MG63 (cell line): ENCODE measurements around the gene PRSS22. TPM values are rescaled to one million over a fixed set of nuclear protein-coding genes. Genes with fewer than 3 reads are reported as not detected.

Experiments
- DNase-seq: peaks from one replicate; pipeline ENCODE4 v3.0.0-alpha.2; 2020
- H3K27me3 ChIP-seq: fragments of 250-450 bp; sonication (Bioruptor Pico); 2 replicates; pipeline ENCODE4 v1.5.1; 2020; ENCODE audit warnings: mild to moderate bottlenecking, moderate library complexity
- H3K36me3 ChIP-seq: fragments of 250-450 bp; sonication (Bioruptor Pico); 2 replicates; pipeline ENCODE4 v1.5.1; 2020; ENCODE audit warnings: mild to moderate bottlenecking, moderate library complexity
- H3K4me3 ChIP-seq: fragments of 250-450 bp; sonication (Bioruptor Pico); 2 replicates; pipeline ENCODE4 v1.5.1; 2020; ENCODE audit warnings: mild to moderate bottlenecking, moderate library complexity
- H3K9me3 ChIP-seq: fragments of 250-450 bp; sonication (Bioruptor Pico); 2 replicates; pipeline ENCODE4 v1.5.1; 2020; ENCODE audit warnings: mild to moderate bottlenecking, moderate library complexity
- total RNA-seq: library from RNA; depleted of rRNA; stranded (reverse); fragments of >200 nt; shearing (Covaris generic); gene quantifications from 2 replicates; pipeline ENCODE4 v1.2.3, GENCODE V29; 2014; ENCODE audit warnings: low replicate concordance

The PRSS22 gene
- total RNA-seq, 1 experiment from 2014 or later, result not detected

DNA sequence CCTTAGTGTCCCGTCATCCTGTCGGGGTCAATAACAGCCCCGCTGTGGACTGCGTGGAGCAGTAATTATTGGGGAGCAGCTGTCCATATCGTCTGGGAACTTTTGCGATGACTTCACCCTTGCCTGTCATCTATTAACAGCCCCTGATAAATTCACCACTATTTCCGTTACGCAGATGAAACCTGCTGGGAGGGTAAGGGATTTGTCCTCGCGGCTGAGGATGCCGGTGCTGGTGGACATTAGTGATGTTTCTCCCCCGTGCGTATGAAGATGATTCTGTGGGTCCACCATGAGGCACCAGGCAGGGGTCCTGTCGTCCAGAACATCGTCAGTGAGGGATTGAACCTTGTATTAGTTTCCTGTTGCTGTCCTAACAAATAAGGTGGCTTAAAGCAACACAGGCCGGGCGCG lies 26.1 kb upstream of the PRSS22 start:
- Histone ChIP-seq H3K9me3 (peaks cover 15% of the 10 kb centered on the region), H3K4me3 (peak overlapping the region; percentile 84), H3K27me3 (no peaks in the 10 kb centered on the region), H3K36me3 (peaks cover 21% of the 10 kb centered on the region)
- no peak for DNase-seq

DNA sequence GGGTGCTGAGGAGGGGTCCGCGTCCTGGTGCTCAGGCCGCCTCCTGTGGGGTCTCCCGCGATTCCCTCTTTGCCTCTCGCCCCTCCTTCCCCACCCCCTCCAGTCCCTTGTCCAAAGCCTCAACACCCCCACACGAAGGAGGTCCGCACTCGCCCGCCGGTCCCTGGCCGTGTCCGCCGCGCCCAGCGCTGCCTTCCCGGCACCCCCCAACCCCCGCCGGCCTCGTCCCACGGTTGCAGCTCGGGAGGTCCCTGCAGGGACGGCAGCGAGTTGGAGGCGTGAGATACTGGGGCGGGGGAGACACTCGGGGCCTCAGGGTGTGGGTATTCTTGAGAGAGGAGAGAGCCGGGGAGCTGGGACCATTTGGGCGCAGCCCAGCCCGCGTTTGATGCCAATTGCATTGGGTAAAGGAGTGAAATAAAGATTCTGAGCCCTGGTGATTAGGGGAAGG lies 25.5 kb upstream of the PRSS22 start:
- peaks cover 18% of the 10 kb centered on the region for H3K36me3 ChIP-seq
- H3K4me3 ChIP-seq, result peak overlapping the region; percentile 84
- DNase-seq, result peak; percentile 52
- no peaks in the 10 kb centered on the region for H3K27me3 ChIP-seq
- H3K9me3 ChIP-seq, result peaks cover 13% of the 10 kb centered on the region

DNA sequence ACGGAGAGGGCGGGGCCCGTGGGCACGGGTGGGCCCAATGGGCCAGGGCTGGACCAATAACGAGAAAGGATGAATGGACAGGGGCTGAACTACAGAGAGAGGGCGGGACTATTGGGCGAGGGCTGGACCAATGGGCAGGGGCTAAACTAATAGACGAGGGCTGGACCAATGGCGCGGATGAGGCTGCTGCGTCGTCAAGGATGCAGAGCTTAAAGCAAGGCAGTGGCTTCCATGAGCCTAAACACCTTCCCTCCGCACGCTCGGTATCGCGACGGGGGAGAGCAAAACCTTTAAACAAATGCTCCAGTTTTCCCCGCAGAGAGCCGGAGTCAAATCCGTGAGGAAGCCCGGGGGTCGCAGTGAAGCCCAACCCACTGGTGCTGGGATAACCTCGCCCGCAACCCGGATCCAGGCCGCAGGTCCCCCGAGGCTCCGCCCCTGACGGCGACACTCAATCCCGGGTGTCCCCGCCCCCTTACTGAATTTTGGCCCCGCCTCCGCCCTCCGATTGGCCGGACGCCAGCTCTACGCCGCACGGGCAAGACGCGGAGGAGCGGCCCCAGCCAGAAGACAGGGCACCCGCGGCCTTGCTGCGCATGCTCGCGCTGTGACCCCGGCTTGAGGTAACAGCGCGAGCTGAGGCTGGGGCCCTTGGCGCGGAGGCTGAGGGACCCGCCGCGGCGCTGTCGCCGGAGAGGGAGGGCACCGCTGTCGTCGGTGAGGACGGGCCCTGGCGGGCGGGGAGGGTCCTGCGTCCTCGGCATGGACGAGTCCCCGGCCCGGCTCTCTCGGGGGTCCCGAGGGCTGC lies 24.9 kb upstream of the PRSS22 start, which contains the start of gene FLYWCH2:
Gene FLYWCH2, plus strand, starts transcription at position 566 of the 808 bp plus-strand sequence. CDS start 13,235 bp downstream, outside the sequence.
- no peaks in the 10 kb centered on the region for H3K27me3 ChIP-seq
- peak; percentile 99 for DNase-seq
- H3K4me3 ChIP-seq, result peak within 1 kb of the TSS; percentile 84
- H3K36me3 ChIP-seq, result peaks cover 15% of the 10 kb centered on the region
- H3K9me3 ChIP-seq, result peaks cover 11% of the 10 kb centered on the region

DNA sequence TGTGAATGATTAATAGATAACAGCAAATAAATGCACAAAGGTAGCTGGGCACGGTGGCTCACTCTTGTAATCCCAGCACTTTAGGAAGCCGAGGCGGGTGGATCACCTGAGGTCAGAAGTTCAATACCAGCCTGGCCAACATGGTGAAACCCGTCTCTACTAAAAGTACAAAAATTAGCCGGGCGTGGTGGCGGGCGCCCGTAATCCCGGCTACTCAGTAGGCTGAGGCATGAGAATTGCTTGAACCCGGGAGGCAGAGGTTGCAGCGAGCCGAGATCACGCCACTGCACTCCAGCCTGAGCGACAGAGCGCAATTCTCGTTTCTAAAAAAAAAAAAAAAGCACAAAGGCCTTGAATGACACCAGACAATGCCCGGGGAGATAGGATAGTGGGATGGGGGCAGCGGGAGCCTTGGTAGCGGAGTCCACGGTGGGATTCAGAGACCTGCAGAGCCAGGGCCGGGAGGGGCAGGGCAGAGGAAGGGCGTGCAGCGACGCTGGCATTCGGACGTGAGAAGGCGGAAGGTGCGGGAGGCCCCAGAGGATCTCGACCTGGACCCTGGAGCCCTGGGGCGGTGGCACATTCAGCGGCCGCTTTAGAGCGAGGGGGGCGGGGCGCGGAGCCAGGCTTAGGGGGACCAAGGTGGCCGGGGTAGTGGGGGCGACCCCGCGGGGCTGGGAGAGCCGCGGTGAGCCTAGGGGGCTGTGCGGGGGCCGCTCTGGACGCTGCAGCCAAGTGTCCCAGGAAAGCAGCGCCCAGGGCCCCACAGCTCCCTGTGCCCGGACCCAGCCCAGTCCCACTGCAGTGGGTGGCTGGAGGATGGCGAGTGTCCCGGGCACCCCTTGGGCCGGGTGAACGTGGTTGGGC lies 24.0 kb upstream of the PRSS22 start:
- peaks cover 11% of the 10 kb centered on the region for H3K36me3 ChIP-seq
- H3K4me3 ChIP-seq, result peak overlapping the region; percentile 84
- DNase-seq, result peak; percentile 52
- H3K9me3 ChIP-seq, result peaks cover 11% of the 10 kb centered on the region
- H3K27me3 ChIP-seq, result no peaks in the 10 kb centered on the region

DNA sequence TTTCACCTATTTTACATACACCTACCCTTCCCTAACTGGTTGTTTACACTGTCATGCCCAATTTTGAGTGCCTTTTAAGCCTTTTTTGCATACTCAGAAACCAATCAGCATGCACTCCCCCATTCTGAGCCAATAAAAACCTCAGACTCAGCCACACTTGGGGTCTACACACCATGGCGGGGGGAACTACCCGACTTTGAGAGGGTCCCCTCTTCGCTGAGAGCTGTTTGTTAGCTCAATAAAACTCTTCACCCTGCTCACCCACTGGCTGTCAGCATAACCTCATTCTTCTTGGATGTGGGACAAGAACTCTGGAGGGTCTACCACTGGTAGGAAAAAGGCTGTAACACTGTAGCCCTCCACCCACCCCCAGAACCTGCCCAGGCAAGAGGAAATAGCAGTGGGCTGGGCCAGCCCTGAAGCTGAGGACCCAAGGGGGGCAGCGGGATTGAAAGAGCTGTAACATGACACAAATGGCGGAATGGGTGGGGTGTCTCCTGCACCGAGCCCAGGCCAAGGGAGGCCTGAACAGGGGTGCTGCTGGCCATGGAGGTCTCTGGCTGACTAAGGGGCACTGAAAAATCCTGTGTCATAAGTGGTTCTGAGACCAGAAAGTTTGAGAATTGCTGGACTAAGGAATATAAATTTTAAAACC lies 22.0 kb upstream of the PRSS22 start:
- Histone ChIP-seq H3K9me3 (peaks cover 5% of the 10 kb centered on the region; the same call in 1 of the 2 replicates), H3K4me3 (no peak overlapping the region), H3K27me3 (no peaks in the 10 kb centered on the region), H3K36me3 (peaks cover 5% of the 10 kb centered on the region)
- no peak for DNase-seq

DNA sequence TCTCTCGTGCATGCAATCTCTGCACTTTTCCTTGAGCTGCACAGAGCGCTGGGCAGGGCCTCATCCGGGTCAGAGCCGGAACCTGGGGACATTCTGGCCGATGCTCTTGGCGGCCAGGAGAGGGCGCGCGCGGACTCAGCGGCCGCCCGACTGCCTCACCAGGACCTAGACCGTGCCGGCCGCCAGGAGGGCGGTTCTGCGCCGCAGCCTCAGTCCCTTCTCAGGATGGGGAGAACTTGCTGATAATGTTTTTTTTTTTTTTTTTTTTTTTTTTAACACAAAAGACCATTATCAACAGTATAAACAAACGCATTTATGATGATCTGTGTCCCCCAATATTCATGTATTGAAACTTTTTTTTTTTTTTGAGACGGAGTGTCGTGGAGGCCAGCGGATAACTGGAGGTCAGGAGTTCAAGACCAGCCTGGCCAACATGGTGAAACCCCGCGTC lies 17.0 kb upstream of the PRSS22 start:
- Histone ChIP-seq H3K9me3 (peaks cover 3% of the 10 kb centered on the region; the same call in 1 of the 2 replicates), H3K27me3 (no peaks in the 10 kb centered on the region), H3K36me3 (no peaks in the 10 kb centered on the region), H3K4me3 (no peak overlapping the region)
- peak; percentile 84 for DNase-seq

DNA sequence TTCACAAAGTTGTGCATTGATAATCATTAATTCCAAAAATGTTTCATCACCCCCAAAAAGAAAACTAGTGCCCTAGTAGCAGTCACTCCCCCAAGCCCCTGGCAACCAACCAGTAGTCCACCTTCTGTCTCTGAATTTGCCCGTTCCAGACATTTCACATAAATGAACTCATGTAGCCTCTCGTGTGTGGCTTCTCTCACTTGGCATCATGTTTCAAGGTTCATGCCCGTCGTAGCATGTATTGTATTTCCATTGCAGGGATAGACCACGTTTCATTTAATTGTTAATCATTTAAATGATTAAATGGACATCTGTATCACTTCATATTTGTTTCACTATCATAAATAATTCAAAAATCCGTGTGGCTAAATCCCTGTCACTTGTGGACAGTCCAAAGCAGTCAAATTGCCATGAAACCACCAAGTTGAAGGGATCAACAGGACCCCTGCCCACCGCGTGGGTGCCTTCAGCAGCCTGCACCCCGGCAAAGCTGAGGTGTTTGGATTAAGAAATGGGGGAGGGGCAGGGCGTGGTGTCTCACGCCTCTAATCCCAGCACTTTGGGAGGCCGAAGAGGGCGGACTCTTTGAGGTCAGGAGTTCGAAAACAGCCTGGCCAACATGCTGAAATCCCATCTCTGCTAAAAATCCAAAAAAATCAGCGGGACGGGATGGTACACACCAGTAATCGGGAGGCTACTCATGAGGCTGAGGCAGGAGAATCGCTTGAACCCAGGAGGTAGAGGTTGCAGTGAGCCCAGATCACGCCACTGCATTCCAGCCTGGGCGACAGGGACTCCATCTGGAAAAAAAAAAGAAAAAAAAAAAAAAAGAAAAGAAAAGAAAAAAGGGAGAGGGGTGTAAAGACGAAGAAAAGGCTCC lies 16.3 kb upstream of the PRSS22 start:
- H3K4me3 ChIP-seq, result no peak overlapping the region
- DNase-seq, result no peak
- no peaks in the 10 kb centered on the region for H3K27me3 ChIP-seq
- H3K36me3 ChIP-seq, result no peaks in the 10 kb centered on the region
- H3K9me3 ChIP-seq, result no peaks in the 10 kb centered on the region

DNA sequence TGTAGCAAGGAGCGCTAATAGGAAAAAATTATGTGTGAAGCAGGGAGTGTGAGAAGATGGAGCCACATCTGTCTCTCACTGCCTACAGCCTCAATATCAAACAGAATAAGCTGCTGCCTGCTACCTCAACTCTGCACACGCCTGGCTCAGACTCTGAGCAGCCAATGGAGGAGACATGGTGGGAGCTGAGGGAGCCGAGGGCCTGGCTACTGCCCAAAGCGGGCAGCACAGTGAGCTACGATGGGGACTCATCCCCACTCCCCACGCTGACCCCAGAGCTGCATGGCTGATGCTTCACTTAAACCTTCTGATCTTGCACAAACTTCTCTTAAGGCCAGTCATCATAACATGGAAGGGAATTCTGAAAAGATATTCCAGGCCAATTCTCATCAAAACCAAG lies 14.0 kb upstream of the PRSS22 start:
- no peaks in the 10 kb centered on the region for H3K9me3 ChIP-seq
- H3K36me3 ChIP-seq, result no peaks in the 10 kb centered on the region
- no peak for DNase-seq
- H3K27me3 ChIP-seq, result no peaks in the 10 kb centered on the region
- no peak overlapping the region for H3K4me3 ChIP-seq

DNA sequence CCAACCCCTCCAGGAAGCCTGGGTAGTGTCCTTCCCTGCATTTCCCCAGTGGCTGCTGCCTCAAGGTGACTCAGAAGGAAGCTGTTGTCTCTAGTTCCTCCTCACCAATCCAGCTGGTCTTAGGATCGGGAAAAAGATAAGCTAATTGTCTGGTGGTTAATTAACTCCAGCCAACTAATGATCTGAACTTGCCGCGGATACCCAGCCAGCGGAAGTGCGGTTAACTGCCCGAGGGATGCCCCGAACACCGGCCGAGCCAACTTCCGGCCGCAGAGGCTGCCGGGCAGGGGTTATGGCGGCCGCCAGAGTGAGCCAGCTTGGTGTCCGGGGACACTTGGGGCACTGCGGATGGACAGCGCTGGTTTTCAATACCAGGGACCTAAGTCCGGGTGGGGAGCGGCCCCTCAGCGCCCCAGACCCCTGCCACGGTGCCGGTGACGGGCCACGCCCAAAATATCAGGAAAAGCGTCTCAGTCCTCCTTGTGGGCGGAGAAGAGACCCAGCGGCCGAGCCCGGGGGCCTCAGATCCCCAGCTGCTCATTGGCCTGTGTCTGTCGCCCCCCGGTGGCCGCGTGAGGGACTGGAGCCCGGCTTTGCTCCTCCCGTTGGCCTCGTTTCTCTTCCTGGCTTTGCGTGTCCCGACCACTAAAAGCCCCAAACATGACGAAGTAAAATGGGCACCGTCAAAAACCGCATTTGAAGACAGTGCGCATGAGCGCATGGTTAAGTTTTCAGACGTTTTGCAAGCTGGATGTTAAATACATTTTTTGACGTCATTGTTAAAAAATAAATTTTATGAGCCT lies 10.2 kb upstream of the PRSS22 start:
- peak overlapping the region; percentile 71 for H3K4me3 ChIP-seq
- peak; percentile 95 for DNase-seq

DNA sequence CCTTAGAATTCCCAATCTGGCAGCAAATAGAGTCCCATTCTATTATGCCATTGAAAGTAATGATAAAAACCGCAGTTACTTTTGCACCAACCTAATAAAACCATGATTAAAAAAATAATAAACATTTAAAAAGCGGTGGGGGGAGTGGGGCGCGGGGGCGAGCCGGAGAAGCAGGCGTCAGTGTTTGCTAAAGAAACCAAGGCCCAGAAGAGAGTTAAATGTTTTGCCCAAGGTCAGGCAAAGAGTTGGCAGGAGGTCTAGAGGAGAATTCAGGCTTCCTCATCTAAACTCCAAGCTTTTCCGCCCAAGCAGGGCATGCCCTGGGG lies 9.7 kb upstream of the PRSS22 start:
- peak overlapping the region; percentile 71 for H3K4me3 ChIP-seq
- DNase-seq, result no peak
- no peaks in the 10 kb centered on the region for H3K9me3 ChIP-seq
- no peaks in the 10 kb centered on the region for H3K36me3 ChIP-seq
- H3K27me3 ChIP-seq, result no peaks in the 10 kb centered on the region

More for the DNA sequence above, 10.2 kb upstream of the PRSS22 start:
- H3K27me3 ChIP-seq, result no peaks in the 10 kb centered on the region
- no peaks in the 10 kb centered on the region for H3K9me3 ChIP-seq
- H3K36me3 ChIP-seq, result no peaks in the 10 kb centered on the region

DNA sequence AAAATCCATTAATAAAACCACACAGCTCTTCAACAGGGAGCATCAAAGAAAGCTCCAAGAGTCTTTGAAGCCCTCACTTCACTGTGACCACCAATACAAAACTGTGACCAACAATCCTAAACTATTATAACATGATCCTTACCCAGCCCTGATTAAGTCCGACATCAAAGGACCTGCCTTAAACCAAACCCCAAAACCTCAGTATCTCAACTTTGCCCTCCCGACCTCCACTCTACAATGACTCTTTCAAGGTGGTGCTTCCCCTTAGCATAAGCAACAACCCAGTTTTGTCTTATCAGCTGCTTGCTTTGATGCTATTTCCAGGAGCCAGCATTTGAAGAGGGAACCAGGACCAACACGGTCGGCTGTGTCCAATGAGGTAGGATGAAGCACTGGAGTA lies 8.5 kb upstream of the PRSS22 start:
- Histone ChIP-seq H3K36me3 (no peaks in the 10 kb centered on the region), H3K4me3 (no peak overlapping the region), H3K9me3 (no peaks in the 10 kb centered on the region), H3K27me3 (no peaks in the 10 kb centered on the region)
- no peak for DNase-seq

DNA sequence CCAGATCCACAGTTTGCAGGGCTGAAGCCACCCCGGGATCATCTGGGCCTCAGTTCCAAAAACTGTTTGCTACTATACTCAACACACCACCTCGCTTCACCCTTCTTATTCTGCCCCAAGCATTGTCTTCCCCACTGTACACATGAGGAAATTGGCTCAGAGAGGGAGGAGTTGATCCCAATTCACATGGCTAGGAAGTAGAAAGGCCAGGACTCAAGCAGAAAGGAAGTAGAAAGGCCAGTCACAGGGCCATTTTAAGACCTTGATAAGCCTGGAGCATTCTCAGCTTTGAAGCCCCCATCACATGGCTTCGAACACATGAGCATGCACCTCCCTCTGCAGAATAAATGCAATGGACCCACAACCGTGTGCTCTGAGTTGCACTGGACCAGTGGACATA lies 7.7 kb upstream of the PRSS22 start:
- Histone ChIP-seq H3K27me3 (no peaks in the 10 kb centered on the region), H3K4me3 (no peak overlapping the region), H3K9me3 (no peaks in the 10 kb centered on the region), H3K36me3 (no peaks in the 10 kb centered on the region)
- no peak for DNase-seq

DNA sequence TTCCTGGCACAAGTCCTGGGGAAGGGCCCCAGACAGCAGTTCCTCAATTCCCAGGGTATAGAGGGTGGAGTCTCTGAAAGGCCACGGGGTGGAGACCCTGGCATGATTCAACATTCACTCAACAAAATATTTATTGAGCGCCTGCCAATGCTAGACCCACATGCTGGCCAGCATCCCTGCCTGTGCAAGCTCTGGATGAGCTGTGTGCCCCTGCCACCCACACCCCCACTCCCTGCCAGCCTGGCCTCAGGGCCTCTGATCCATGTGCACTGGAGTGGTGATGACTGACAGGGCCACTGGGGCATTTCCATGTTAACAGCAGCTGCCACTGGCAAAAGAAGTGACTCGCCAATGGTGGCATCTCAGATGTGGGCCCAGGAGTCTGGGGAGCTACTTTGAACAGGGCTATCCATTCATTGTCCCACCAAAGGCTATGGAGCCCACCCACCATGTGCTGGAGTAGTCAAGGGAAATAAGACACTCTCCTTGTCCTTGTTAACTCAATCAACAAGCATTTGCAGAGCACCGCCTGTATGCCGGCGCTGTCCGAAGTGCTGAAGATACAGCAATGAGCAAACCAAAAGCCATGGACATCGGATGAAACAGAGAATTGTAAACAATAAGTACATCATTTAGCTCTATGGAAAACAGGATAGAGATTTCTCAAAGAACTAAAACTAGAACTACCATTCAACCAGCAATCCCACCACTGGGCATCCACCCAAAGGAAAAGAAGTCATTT lies 3.0 kb upstream of the PRSS22 start:
- peak; percentile 93 for DNase-seq
- H3K4me3 ChIP-seq, result no peak overlapping the region
- no peaks in the 10 kb centered on the region for H3K27me3 ChIP-seq
- H3K9me3 ChIP-seq, result no peaks in the 10 kb centered on the region
- no peaks in the 10 kb centered on the region for H3K36me3 ChIP-seq

DNA sequence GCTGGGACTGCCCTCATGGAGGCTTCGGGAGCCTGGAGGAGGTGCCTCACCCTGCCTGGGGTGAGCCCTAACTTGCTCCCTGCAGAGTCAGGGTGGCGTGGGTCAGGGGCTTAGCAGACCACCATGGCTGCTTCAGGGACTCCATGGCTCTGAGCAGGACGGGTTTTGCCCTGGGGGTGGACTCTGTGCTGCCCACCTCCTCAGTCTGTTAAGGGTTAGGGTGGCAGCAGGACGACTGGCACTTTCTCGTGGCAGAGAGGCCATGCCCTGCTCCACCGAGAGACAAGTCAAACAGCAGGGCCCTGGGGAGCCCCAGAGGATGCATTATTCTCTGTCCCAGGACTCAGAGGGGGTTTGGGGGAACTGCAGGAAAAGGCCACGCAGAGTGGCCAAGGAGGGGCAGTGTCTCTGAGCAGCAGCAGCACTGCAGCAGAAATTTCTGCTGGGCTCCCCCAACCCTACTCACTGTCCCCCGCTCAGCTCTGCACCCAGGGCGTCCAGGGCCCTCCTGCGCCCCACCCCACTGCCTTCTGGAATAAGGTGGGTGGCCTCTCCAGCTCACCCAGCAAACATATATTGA lies 1.8 kb upstream of the PRSS22 start:
- Histone ChIP-seq H3K27me3 (no peaks in the 10 kb centered on the region), H3K9me3 (peaks cover 2% of the 10 kb centered on the region), H3K36me3 (no peaks in the 10 kb centered on the region), H3K4me3 (no peak overlapping the region)
- no peak for DNase-seq
